SK-N-SH treated with all-trans-retinoic acid at 6 μM for 48 hours (cell line): ENCODE measurements around the gene CAMK2B.

Source experiments
- ATAC-seq: fragments of 200-7000 bp; cut with Tn5 transposase; 3 replicates; pipeline ENCODE4 v1.9.1; 2020; ENCODE audit warnings: mild to moderate bottlenecking, moderate library complexity
- ARNTL ChIP-seq: fragments of 450-650 bp; formaldehyde crosslinking; IDR thresholded peaks from 2 replicates; pipeline ENCODE4 v1.5.0; 2020; ENCODE audit warnings: low read depth, mild to moderate bottlenecking, moderate library complexity, borderline replicate concordance
- BACH2 ChIP-seq: fragments of 250-450 bp; sonication (Bioruptor Pico); IDR thresholded peaks from 2 replicates; pipeline ENCODE4 v1.9.0; 2021; ENCODE audit warnings: mild to moderate bottlenecking, borderline replicate concordance
- ESRRG ChIP-seq: fragments of 250-450 bp; sonication (Bioruptor Pico); IDR thresholded peaks from 2 replicates; pipeline ENCODE4 v1.6.1; 2021; ENCODE audit warnings: mild to moderate bottlenecking
- GLIS3 ChIP-seq: fragments of 250-450 bp; sonication (Bioruptor Pico); IDR thresholded peaks from 2 replicates; pipeline ENCODE4 v1.5.0; 2020; ENCODE audit warnings: mild to moderate bottlenecking, moderate library complexity
- ISL1 ChIP-seq: fragments of 250-450 bp; sonication (Bioruptor Pico); IDR thresholded peaks from 2 replicates; pipeline ENCODE4 v2.1.2; 2022; ENCODE audit warnings: mild to moderate bottlenecking, moderate library complexity
- OSR1 ChIP-seq: fragments of 250-450 bp; sonication (Bioruptor Pico); IDR thresholded peaks from 2 replicates; pipeline ENCODE4 v1.8.0; 2022; ENCODE audit warnings: moderate library complexity, mild to moderate bottlenecking, inconsistent platforms
- PPARA ChIP-seq: fragments of 250-450 bp; sonication (Bioruptor Pico); IDR thresholded peaks from 2 replicates; pipeline ENCODE4 v1.5.0; 2020; ENCODE audit warnings: mild to moderate bottlenecking, borderline replicate concordance
- RARB ChIP-seq: fragments of 250-450 bp; sonication (Bioruptor Pico); IDR thresholded peaks from 2 replicates; pipeline ENCODE4 v1.8.0; 2021; ENCODE audit warnings: mild to moderate bottlenecking, moderate library complexity
- TCF4 ChIP-seq: fragments of 250-450 bp; sonication (Bioruptor Pico); IDR thresholded peaks from 2 replicates; pipeline ENCODE4 v1.8.0; 2021; ENCODE audit warnings: mild to moderate bottlenecking, moderate library complexity, borderline replicate concordance
- TOX ChIP-seq: fragments of 250-450 bp; sonication (Bioruptor Pico); IDR thresholded peaks from 2 replicates; pipeline ENCODE4 v1.8.0; 2021; ENCODE audit warnings: mild to moderate bottlenecking, moderate library complexity, borderline replicate concordance
- ZC3H10 ChIP-seq: fragments of 250-450 bp; sonication (Bioruptor Pico); IDR thresholded peaks from 2 replicates; pipeline ENCODE4 v1.5.1; 2021; ENCODE audit warnings: mild to moderate bottlenecking, moderate library complexity
- ZFP3 ChIP-seq: fragments of 250-450 bp; sonication (Bioruptor Pico); IDR thresholded peaks from 2 replicates; pipeline ENCODE4 v1.5.0; 2020; ENCODE audit warnings: mild to moderate bottlenecking, moderate library complexity
- ZFP30 ChIP-seq: fragments of 450-650 bp; formaldehyde crosslinking; IDR thresholded peaks from 2 replicates; pipeline ENCODE4 v1.5.0; 2022; ENCODE audit warnings: mild to moderate bottlenecking, moderate library complexity
- ZNF565 ChIP-seq: fragments of 450-650 bp; formaldehyde crosslinking; conservative IDR thresholded peaks from 2 replicates; pipeline ENCODE4 v1.5.0; 2020; ENCODE audit warnings: low read depth, mild to moderate bottlenecking, moderate library complexity
- ZNF70 ChIP-seq: fragments of 450-650 bp; formaldehyde crosslinking; IDR thresholded peaks from 2 replicates; pipeline ENCODE4 v1.5.0; 2020; ENCODE audit warnings: mild to moderate bottlenecking, moderate library complexity
- ZNF8 ChIP-seq: fragments of 450-650 bp; formaldehyde crosslinking; IDR thresholded peaks from 2 replicates; pipeline ENCODE4 v1.5.0; 2020; ENCODE audit warnings: mild to moderate bottlenecking, moderate library complexity
- TF ChIP-seq, protein P1 (sequence below): fragments of 250-450 bp; sonication (Bioruptor Pico); IDR thresholded peaks from 2 replicates; pipeline ENCODE4 v1.5.1; 2020; ENCODE audit warnings: low read depth, mild to moderate bottlenecking, moderate library complexity
- TF ChIP-seq, protein P2 (sequence below): fragments of 250-450 bp; sonication (Bioruptor Pico); IDR thresholded peaks from 2 replicates; pipeline ENCODE4 v1.5.0; 2020; ENCODE audit warnings: mild to moderate bottlenecking, moderate library complexity
- TF ChIP-seq, protein P3 (sequence below): fragments of 250-450 bp; sonication (Bioruptor Pico); IDR thresholded peaks from 2 replicates; pipeline ENCODE4 v1.8.0; 2021; ENCODE audit warnings: low read depth, mild to moderate bottlenecking, moderate library complexity, borderline replicate concordance
- TF ChIP-seq, protein P4 (sequence below): fragments of 250-450 bp; sonication (Bioruptor Pico); IDR thresholded peaks from 2 replicates; pipeline ENCODE4 v1.5.1; 2021; ENCODE audit warnings: mild to moderate bottlenecking, moderate library complexity

Gene CAMK2B

DNA sequence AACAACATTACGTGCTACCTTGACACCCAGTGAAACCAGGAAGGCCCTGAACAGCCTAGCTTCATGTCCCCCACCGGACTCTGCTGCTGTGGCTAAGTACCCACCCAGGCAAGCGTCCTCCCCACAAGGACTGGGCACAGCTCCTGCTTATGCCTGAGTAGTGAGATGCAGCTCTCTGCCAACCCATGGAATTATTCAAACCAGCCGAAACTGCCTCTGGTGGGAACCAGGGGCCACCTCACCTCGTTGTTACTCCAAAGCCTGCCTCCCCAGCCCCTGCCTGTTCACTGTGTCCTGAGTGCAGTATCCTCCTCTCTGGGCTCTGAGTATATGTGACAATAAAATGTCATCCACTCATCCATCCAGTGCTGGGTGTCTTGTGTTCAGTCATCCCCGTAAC is 52.4 kb downstream of the CAMK2B start:
- TF ChIP-seq ZFP30 (CRISPR knock-in tag) (no peak), OSR1 (no peak), GLIS3 (CRISPR knock-in tag) (no peak), ZFP3 (no peak), ZC3H10 (no peak), ESRRG (no peak), PPARA (no peak), TCF4 (CRISPR knock-in tag) (no peak), BACH2 (CRISPR knock-in tag) (no peak), TOX (CRISPR knock-in tag) (no peak), ZNF565 (CRISPR knock-in tag) (no peak), ZNF70 (CRISPR knock-in tag) (no peak), ARNTL (CRISPR knock-in tag) (no peak)
- TF ChIP-seq, protein P1, sequence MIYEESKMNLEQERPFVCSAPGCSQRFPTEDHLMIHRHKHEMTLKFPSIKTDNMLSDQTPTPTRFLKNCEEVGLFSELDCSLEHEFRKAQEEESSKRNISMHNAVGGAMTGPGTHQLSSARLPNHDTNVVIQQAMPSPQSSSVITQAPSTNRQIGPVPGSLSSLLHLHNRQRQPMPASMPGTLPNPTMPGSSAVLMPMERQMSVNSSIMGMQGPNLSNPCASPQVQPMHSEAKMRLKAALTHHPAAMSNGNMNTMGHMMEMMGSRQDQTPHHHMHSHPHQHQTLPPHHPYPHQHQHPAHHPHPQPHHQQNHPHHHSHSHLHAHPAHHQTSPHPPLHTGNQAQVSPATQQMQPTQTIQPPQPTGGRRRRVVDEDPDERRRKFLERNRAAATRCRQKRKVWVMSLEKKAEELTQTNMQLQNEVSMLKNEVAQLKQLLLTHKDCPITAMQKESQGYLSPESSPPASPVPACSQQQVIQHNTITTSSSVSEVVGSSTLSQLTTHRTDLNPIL (CRISPR knock-in tag): no peak
- TF ChIP-seq, protein P2, sequence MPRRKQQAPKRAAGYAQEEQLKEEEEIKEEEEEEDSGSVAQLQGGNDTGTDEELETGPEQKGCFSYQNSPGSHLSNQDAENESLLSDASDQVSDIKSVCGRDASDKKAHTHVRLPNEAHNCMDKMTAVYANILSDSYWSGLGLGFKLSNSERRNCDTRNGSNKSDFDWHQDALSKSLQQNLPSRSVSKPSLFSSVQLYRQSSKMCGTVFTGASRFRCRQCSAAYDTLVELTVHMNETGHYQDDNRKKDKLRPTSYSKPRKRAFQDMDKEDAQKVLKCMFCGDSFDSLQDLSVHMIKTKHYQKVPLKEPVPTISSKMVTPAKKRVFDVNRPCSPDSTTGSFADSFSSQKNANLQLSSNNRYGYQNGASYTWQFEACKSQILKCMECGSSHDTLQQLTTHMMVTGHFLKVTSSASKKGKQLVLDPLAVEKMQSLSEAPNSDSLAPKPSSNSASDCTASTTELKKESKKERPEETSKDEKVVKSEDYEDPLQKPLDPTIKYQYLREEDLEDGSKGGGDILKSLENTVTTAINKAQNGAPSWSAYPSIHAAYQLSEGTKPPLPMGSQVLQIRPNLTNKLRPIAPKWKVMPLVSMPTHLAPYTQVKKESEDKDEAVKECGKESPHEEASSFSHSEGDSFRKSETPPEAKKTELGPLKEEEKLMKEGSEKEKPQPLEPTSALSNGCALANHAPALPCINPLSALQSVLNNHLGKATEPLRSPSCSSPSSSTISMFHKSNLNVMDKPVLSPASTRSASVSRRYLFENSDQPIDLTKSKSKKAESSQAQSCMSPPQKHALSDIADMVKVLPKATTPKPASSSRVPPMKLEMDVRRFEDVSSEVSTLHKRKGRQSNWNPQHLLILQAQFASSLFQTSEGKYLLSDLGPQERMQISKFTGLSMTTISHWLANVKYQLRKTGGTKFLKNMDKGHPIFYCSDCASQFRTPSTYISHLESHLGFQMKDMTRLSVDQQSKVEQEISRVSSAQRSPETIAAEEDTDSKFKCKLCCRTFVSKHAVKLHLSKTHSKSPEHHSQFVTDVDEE (CRISPR knock-in tag): no peak
- no peak for ATAC-seq

DNA sequence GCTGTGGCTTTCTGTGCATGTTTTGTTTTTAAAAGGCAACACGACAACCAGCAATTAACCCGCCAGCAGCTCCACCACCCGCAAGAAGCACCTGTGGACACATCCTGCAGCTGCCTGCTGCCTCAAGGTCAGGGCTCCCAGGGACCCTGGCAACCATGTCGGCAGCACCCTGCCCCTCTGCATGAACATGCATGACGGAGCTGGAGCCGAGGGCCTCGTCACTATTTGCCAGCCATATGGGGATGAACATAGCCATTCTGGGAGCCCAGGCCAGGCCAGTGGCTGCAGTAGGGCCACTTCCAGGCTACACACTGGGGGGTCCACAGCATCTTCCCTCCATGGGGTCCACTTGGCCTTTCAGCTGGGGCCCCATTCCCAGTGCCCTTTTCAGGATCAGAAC is 52.9 kb downstream of the CAMK2B start:
- TF ChIP-seq PPARA (no peak), ZC3H10 (no peak), GLIS3 (CRISPR knock-in tag) (no peak), ZNF70 (CRISPR knock-in tag) (no peak), ZFP3 (no peak)
- TF ChIP-seq, protein P2 (CRISPR knock-in tag): no peak
- TF ChIP-seq, protein P3, sequence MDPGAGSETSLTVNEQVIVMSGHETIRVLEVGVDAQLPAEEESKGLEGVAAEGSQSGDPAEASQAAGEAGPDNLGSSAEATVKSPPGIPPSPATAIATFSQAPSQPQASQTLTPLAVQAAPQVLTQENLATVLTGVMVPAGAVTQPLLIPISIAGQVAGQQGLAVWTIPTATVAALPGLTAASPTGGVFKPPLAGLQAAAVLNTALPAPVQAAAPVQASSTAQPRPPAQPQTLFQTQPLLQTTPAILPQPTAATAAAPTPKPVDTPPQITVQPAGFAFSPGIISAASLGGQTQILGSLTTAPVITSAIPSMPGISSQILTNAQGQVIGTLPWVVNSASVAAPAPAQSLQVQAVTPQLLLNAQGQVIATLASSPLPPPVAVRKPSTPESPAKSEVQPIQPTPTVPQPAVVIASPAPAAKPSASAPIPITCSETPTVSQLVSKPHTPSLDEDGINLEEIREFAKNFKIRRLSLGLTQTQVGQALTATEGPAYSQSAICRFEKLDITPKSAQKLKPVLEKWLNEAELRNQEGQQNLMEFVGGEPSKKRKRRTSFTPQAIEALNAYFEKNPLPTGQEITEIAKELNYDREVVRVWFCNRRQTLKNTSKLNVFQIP (CRISPR knock-in tag): no peak
- TF ChIP-seq, all 23 proteins: peak for 0
- ATAC-seq: no peak

DNA sequence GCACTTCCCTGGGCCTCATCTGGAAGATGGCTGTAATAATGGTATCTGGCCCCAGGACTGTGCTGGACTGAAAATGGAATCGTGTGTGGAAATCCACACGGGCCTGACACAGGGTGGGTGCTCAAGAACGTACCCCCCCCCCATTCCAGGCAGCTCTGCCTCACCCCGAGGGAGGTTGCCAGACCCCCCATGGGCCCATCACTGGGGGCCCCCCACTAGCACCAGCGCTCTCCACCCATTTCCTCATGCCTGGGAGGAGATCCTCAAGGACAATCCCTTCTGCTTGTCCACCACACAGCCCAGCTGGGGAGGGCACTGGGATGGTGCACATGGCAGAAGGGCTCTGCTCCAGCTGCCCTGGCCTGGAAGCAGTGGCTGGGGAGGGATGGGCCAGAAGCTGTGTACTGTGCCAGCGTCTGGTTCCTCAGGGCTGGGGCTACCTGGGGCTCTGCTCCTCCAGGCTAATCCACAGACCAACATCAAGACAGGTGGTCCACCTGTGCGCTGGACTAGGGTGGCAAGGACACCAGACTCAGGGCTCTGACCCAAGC is 55.4 kb downstream of the CAMK2B start:
- TF ChIP-seq GLIS3 (CRISPR knock-in tag) (no peak), ARNTL (CRISPR knock-in tag) (no peak), BACH2 (CRISPR knock-in tag) (no peak), RARB (CRISPR knock-in tag) (no peak), ZFP30 (CRISPR knock-in tag) (no peak), ZNF8 (CRISPR knock-in tag) (no peak), TCF4 (CRISPR knock-in tag) (no peak), ISL1 (CRISPR knock-in tag) (no peak), ZC3H10 (no peak), ZFP3 (no peak), ZNF70 (CRISPR knock-in tag) (no peak)
- TF ChIP-seq, protein P2 (CRISPR knock-in tag): no peak
- TF ChIP-seq, protein P1 (CRISPR knock-in tag): no peak
- TF ChIP-seq, protein P3 (CRISPR knock-in tag): no peak
- TF ChIP-seq, protein P4, sequence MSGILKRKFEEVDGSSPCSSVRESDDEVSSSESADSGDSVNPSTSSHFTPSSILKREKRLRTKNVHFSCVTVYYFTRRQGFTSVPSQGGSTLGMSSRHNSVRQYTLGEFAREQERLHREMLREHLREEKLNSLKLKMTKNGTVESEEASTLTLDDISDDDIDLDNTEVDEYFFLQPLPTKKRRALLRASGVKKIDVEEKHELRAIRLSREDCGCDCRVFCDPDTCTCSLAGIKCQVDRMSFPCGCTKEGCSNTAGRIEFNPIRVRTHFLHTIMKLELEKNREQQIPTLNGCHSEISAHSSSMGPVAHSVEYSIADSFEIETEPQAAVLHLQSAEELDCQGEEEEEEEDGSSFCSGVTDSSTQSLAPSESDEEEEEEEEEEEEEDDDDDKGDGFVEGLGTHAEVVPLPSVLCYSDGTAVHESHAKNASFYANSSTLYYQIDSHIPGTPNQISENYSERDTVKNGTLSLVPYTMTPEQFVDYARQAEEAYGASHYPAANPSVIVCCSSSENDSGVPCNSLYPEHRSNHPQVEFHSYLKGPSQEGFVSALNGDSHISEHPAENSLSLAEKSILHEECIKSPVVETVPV (CRISPR knock-in tag): no peak
- no peak for ATAC-seq
